IMR-90 (cell line): Measurements from ENCODE around the gene KIF16B. TPM values are rescaled to one million over a fixed set of nuclear protein-coding genes. Genes with fewer than 3 reads are reported as not detected.

ENCODE experiments used
- ATAC-seq: fragments of 200-7000 bp; cut with Tn5 transposase; 2 replicates; pipeline ENCODE4 v1.9.1; 2020; ENCODE audit warnings: low read depth, mild to moderate bottlenecking, moderate library complexity
- BruUV-seq: library from RNA; stranded (reverse); fragments of 400-500 nt; replicated peaks from 2 replicates; lab custom pipeline; 2021; lab: Mats Ljungman, UMichigan
- CTCF ChIA-PET: fragments of 300-600 bp; formaldehyde crosslinking; extraction: SDS; loops from one replicate; lab custom pipeline; 2021; ENCODE audit warnings: antibody characterized with exemption; lab: Yijun Ruan, JAX
- POLR2A ChIA-PET: fragments of 300-600 bp; sonication (Branson Sonifier 250); formaldehyde crosslinking; loops from one replicate; lab custom pipeline; 2022; ENCODE audit warnings: antibody characterized with exemption; ENCODE audit not compliant: unreplicated experiment; lab: Charles Lee
- DNase-seq: peaks from one replicate; pipeline ENCODE4 v3.0.0; 2013
- H2AFZ ChIP-seq: replicated peaks from 2 replicates; pipeline ENCODE3; 2013; ENCODE audit warnings: low read length, mild to moderate bottlenecking; ENCODE audit not compliant: poor library complexity
- H2AK5ac ChIP-seq: 2 replicates; pipeline ENCODE4 v1.6.1; 2013; ENCODE audit warnings: low read depth, low read length, inconsistent platforms
- H2AK9ac ChIP-seq: replicated peaks from 2 replicates; pipeline ENCODE3; 2013; ENCODE audit warnings: mild to moderate bottlenecking, low read depth, low read length, moderate library complexity; ENCODE audit not compliant: poor library complexity
- H2BK120ac ChIP-seq: 2 replicates; pipeline ENCODE4 v1.6.1; 2013; ENCODE audit warnings: low read depth, low read length, inconsistent platforms
- H2BK15ac ChIP-seq: 3 replicates; pipeline ENCODE4 v1.6.1; 2013; ENCODE audit warnings: low read depth, low read length, inconsistent platforms
- H2BK20ac ChIP-seq: 2 replicates; pipeline ENCODE4 v1.6.1; 2013; ENCODE audit warnings: low read depth, mild to moderate bottlenecking, inconsistent platforms, low read length, moderate library complexity
- H2BK5ac ChIP-seq: 2 replicates; pipeline ENCODE4 v1.6.1; 2013; ENCODE audit warnings: mild to moderate bottlenecking, low read depth, low read length, inconsistent platforms; ENCODE audit not compliant: poor library complexity, severe bottlenecking
- H3K14ac ChIP-seq: replicated peaks from 2 replicates; pipeline ENCODE4 v1.6.1; 2013; ENCODE audit warnings: low read depth, low read length, inconsistent platforms
- H3K18ac ChIP-seq: 2 replicates; pipeline ENCODE4 v1.6.1; 2013; ENCODE audit warnings: low read depth, low read length, control low read depth
- H3K23ac ChIP-seq: 2 replicates; pipeline ENCODE4 v1.6.1; 2013; ENCODE audit warnings: low read depth, low read length, inconsistent platforms
- H3K27ac ChIP-seq: 2 replicates; pipeline ENCODE4 v1.5.1; 2013; ENCODE audit warnings: mild to moderate bottlenecking, control low read depth, low read length; ENCODE audit not compliant: insufficient read depth
- H3K27me3 ChIP-seq: 2 replicates; pipeline ENCODE4 v1.6.1; 2013; ENCODE audit warnings: low read length; ENCODE audit not compliant: control insufficient read depth, insufficient read depth
- H3K36me3 ChIP-seq: 2 replicates; pipeline ENCODE4 v1.6.1; 2013; ENCODE audit warnings: low read length, mixed read lengths; ENCODE audit not compliant: control insufficient read depth, insufficient read depth
- H3K4ac ChIP-seq: 2 replicates; pipeline ENCODE4 v1.6.1; 2013; ENCODE audit warnings: low read depth, low read length, inconsistent platforms
- H3K4me1 ChIP-seq: 2 replicates; pipeline ENCODE4 v1.6.1; 2013; ENCODE audit warnings: low read length, mixed read lengths; ENCODE audit not compliant: control insufficient read depth, insufficient read depth
- H3K4me2 ChIP-seq: 2 replicates; pipeline ENCODE4 v1.6.1; 2013; ENCODE audit warnings: low read depth, mild to moderate bottlenecking, control low read depth, low read length, moderate library complexity
- H3K4me3 ChIP-seq: 2 replicates; pipeline ENCODE4 v1.5.1; 2013; ENCODE audit warnings: low read depth, mild to moderate bottlenecking, control low read depth, low read length, moderate library complexity; ENCODE audit not compliant: insufficient read depth
- H3K56ac ChIP-seq: 2 replicates; pipeline ENCODE4 v1.6.1; 2013; ENCODE audit warnings: low read length, inconsistent platforms; ENCODE audit not compliant: insufficient read depth; ENCODE audit errors: extremely low read depth
- H3K79me1 ChIP-seq, 2 experiments: 2 replicates each; pipeline ENCODE4 v1.6.1; 2013; ENCODE audit warnings: low read length in 2 of 2, inconsistent platforms in 1 of 2, low read depth in 1 of 2
- H3K9ac ChIP-seq: 2 replicates; pipeline ENCODE4 v1.6.1; 2013; ENCODE audit warnings: low read depth, low read length, control low read depth
- H3K9me1 ChIP-seq: 2 replicates; pipeline ENCODE4 v1.6.1; 2013; ENCODE audit warnings: low read length, inconsistent platforms; ENCODE audit not compliant: insufficient read depth
- H3K9me3 ChIP-seq: 2 replicates; pipeline ENCODE4 v1.6.1; 2013; ENCODE audit warnings: low read length; ENCODE audit not compliant: control insufficient read depth, insufficient read depth
- H4K20me1 ChIP-seq: 2 replicates; pipeline ENCODE4 v1.6.1; 2013; ENCODE audit warnings: low read length, inconsistent platforms; ENCODE audit not compliant: insufficient read depth
- H4K5ac ChIP-seq: 2 replicates; pipeline ENCODE4 v1.6.1; 2013; ENCODE audit warnings: mild to moderate bottlenecking, low read depth, low read length, control low read depth
- H4K8ac ChIP-seq, 2 experiments: 2 replicates each; pipeline ENCODE4 v1.6.1; 2013; ENCODE audit warnings: low read depth in 2 of 2, low read length in 2 of 2, control low read depth in 1 of 2, inconsistent platforms in 1 of 2
- H4K91ac ChIP-seq: 2 replicates; pipeline ENCODE4 v1.6.1; 2013; ENCODE audit warnings: low read depth, low read length, inconsistent platforms; ENCODE audit not compliant: insufficient read depth
- CEBPB ChIP-seq: IDR thresholded peaks from 2 replicates; pipeline ENCODE4 v1.6.1; 2012; ENCODE audit warnings: low read depth, low read length, improper control_type of control experiment
- MAZ ChIP-seq: IDR thresholded peaks from 2 replicates; pipeline ENCODE4 v1.6.1; 2012; ENCODE audit warnings: low read depth, mild to moderate bottlenecking, low read length, improper control_type of control experiment, moderate library complexity, borderline replicate concordance
- NFE2L2 ChIP-seq: fragments of 150-350 bp; IDR thresholded peaks from 2 replicates; pipeline ENCODE4 v1.6.1; 2016; ENCODE audit warnings: low read depth, mild to moderate bottlenecking, low read length
- POLR2A ChIP-seq: IDR thresholded peaks from 2 replicates; pipeline ENCODE4 v1.6.1; 2012; ENCODE audit warnings: mild to moderate bottlenecking, low read depth, low read length
- RCOR1 ChIP-seq: IDR thresholded peaks from 2 replicates; pipeline ENCODE4 v1.6.1; 2012; ENCODE audit warnings: mild to moderate bottlenecking, low read length, improper control_type of control experiment; ENCODE audit not compliant: insufficient replicate concordance
- RFX5 ChIP-seq: IDR thresholded peaks from 2 replicates; pipeline ENCODE4 v1.8.0; 2012; ENCODE audit warnings: low read depth, mild to moderate bottlenecking, low read length, moderate library complexity
- WGBS, 2 experiments: methylation state at CpG; one replicate each; pipeline versions ENCODE4 v1.1.5 to v1.1.7; 2013; ENCODE audit warnings: missing lambda C conversion rate in 2 of 2; ENCODE audit not compliant: insufficient read length in 1 of 2; ENCODE audit errors: extremely low coverage in 2 of 2; 5-methylcytosine and 5-hydroxymethylcytosine counted together
- dilution Hi-C: fragments of 300-500 bp; cut with HindIII; formaldehyde crosslinking; loops from one replicate; pipeline ENCODE4 v1.14.3; 2018; ENCODE audit warnings: low sequenced_read_pairs; ENCODE audit not compliant: unreplicated experiment
- in situ Hi-C: fragments of 300-500 bp; cut with MboI; formaldehyde crosslinking; loops from 3 replicates; pipeline ENCODE4 v1.14.3; 2019; ENCODE audit warnings: low sequenced_read_pairs, inconsistent platforms, mixed read lengths
- intact Hi-C: fragments of 100-400 bp; cut with micrococcal nuclease; formaldehyde crosslinking; loops from 2 replicates; pipeline ENCODE4 v1.10.0; 2022
- polyA plus RNA-seq, 3 experiments: library from polyadenylated mRNA; depleted of rRNA; stranded (reverse); fragments of >200 nt; gene quantifications; 2 replicates each; pipeline ENCODE4 v1.2.3, GENCODE V29; 2012; ENCODE audit warnings: low replicate concordance in 1 of 3
- total RNA-seq: library from RNA; depleted of rRNA; stranded (reverse); fragments of >200 nt; gene quantifications from 2 replicates; pipeline ENCODE4 v1.2.3, GENCODE V29; 2012

KIF16B gene
- total and polyA plus RNA-seq, 2 of the 4 experiments (the other 2 are of a cell fraction), result 4.7 to 10.0 TPM

- H3K4me2 ChIP-seq, result no peak overlapping the region
- H3K4ac ChIP-seq, result no peak overlapping the region
- H4K20me1 ChIP-seq, result no peaks in the 10 kb centered on the region
- no peaks in the 10 kb centered on the region for H3K9me1 ChIP-seq
- H3K27me3 ChIP-seq, result no peaks in the 10 kb centered on the region
- TF ChIP-seq POLR2A, result no peak
- TF ChIP-seq NFE2L2, result no peak
- TF ChIP-seq RFX5, result no peak
- TF ChIP-seq RCOR1, result no peak
- no peak for TF ChIP-seq MAZ
- TF ChIP-seq CEBPB, result no peak
- no peak overlapping the region for H3K23ac ChIP-seq
- in situ Hi-C loops (no loop called here), dilution Hi-C loops (no loop called here), intact Hi-C loops (no loop called here)
- ChIA-PET POLR2A (no interaction called here), CTCF (no interaction called here)
- no peak overlapping the region for H3K18ac ChIP-seq
- H3K4me1 ChIP-seq, result no peaks in the 10 kb centered on the region
- ATAC-seq (no peak), DNase-seq (no peak)
- H2BK15ac ChIP-seq, result no peak overlapping the region
- no peak overlapping the region for H3K4me3 ChIP-seq
- H3K9ac ChIP-seq, result no peak overlapping the region
- H2BK120ac ChIP-seq, result no peak overlapping the region
- H4K8ac ChIP-seq, result no peak overlapping the region
- H3K9me3 ChIP-seq, result no peaks in the 10 kb centered on the region
- H3K79me1 ChIP-seq, result no peaks in the 10 kb centered on the region
- H3K36me3 ChIP-seq, result no peaks in the 10 kb centered on the region
- no peak overlapping the region for H2BK5ac ChIP-seq
- H2AFZ ChIP-seq, result no peak overlapping the region
- no peak overlapping the region for H3K27ac ChIP-seq
- no peak overlapping the region for H2BK20ac ChIP-seq
- no TSS peak for BruUV-seq
- H4K91ac ChIP-seq, result no peak overlapping the region
- no peak overlapping the region for H4K5ac ChIP-seq
- H2AK9ac ChIP-seq, result no peak overlapping the region
- H3K56ac ChIP-seq, result no peak overlapping the region
- H2AK5ac ChIP-seq, result no peak overlapping the region
- WGBS, 2 experiments, result 100% methylated on average over 1 of the region's 3 CpGs; no CpG with 5 or more reads in 1 of the 2 experiments
- no peak overlapping the region for H3K14ac ChIP-seq
Measured at GRCh38 chr20:16393836-16394235, 179.4 kb downstream of the KIF16B start.
